Fibroblast of pulmonary artery (primary cell): ENCODE results near the gene RALGAPA2.

Source experiments
- DNase-seq: peaks from one replicate; pipeline ENCODE4 v3.0.0-alpha.2; 2010; ENCODE audit warnings: low read depth
- H3K4me3 ChIP-seq: replicated peaks from 2 replicates; pipeline ENCODE4 v1.5.1; 2011; ENCODE audit warnings: low read depth, mild to moderate bottlenecking, control low read depth, low read length, moderate library complexity
- CTCF ChIP-seq: IDR thresholded peaks from 2 replicates; pipeline ENCODE4 v1.5.1; 2011; ENCODE audit warnings: mild to moderate bottlenecking, control low read depth, low read length, inconsistent platforms; ENCODE audit errors: missing control alignments

Gene RALGAPA2

GRCh38 chr20:20729563-20729962 is 17.1 kb upstream of the RALGAPA2 start:
- H3K4me3 ChIP-seq = no peak overlapping the region
- no peak for TF ChIP-seq CTCF
- no peak for DNase-seq

GRCh38 chr20:20721489-20721888 is 9.0 kb upstream of the RALGAPA2 start:
- no peak overlapping the region for H3K4me3 ChIP-seq
- no peak for DNase-seq
- TF ChIP-seq CTCF = no peak

- TF ChIP-seq CTCF = no peak
- H3K4me3 ChIP-seq = no peak overlapping the region
- no peak for DNase-seq
These were observed 7.7 kb upstream of the RALGAPA2 start for GRCh38 chr20:20720158-20720557.

- no peak for DNase-seq
- H3K4me3 ChIP-seq = no peak overlapping the region
- no peak for TF ChIP-seq CTCF
These were observed 7.0 kb upstream of the RALGAPA2 start for GRCh38 chr20:20719411-20719810.

GRCh38 chr20:20713244-20713765 is 861 bp upstream of the RALGAPA2 start:
- TF ChIP-seq CTCF = no peak
- no peak for DNase-seq
- H3K4me3 ChIP-seq = peak overlapping the region; percentile 73

- no peak for DNase-seq
- H3K4me3 ChIP-seq = peak overlapping the region; percentile 73
These were observed 405 bp downstream of the RALGAPA2 start for GRCh38 chr20:20712004-20712473.

More at GRCh38 chr20:20712004-20712473, 405 bp downstream of the RALGAPA2 start:
- TF ChIP-seq CTCF = no peak
